K562 (cell line): ENCODE measurements around the gene MBOAT1. TPM values are rescaled to one million over a fixed set of nuclear protein-coding genes. Genes with fewer than 3 reads are reported as not detected.

Experiments used
- ATAC-seq: fragments of 200-7000 bp; cut with Tn5 transposase; 3 replicates; pipeline ENCODE4 v1.9.1; 2020; ENCODE audit warnings: moderate library complexity
- BruUV-seq: library from RNA; stranded (reverse); fragments of 400-500 nt; replicated peaks from 2 replicates; lab custom pipeline; 2021; lab: Mats Ljungman, UMichigan
- CTCF ChIA-PET: fragments of 300-600 bp; formaldehyde crosslinking; extraction: SDS; loops from one replicate; lab custom pipeline; 2021; ENCODE audit warnings: low intra/inter-chr PET ratio; lab: Yijun Ruan, JAX
- POLR2A ChIA-PET: fragments of 300-600, 350-650 bp; sonication (Branson Sonifier 250); formaldehyde crosslinking; extraction: SDS; loops from one replicate; lab custom pipeline; 2021; ENCODE audit warnings: antibody characterized with exemption, inconsistent platforms; lab: Yijun Ruan, JAX
- DNase-seq, 4 experiments: peaks; one replicate each; pipeline versions ENCODE4 v3.0.0 to v3.0.0-alpha.2; 2011 to 2018; ENCODE audit warnings: low spot score in 3 of 4, mixed read lengths in 3 of 4; ENCODE audit errors: extremely low read depth in 1 of 4
- FAIRE-seq: peaks from 2 replicates; lab custom pipeline; 2011; peaks lifted over from hg19 to GRCh38; lab: Jason Lieb, UNC
- H2AFZ ChIP-seq: 2 replicates; pipeline ENCODE4 v1.6.0; 2011; ENCODE audit warnings: low read depth, low read length, control low read depth, inconsistent platforms
- H3K27ac ChIP-seq: fragments of 200-600 bp; 3 replicates; pipeline ENCODE4 v1.8.0; 2011; ENCODE audit warnings: low read depth, mild to moderate bottlenecking, control low read depth, inconsistent platforms, low read length, moderate library complexity, mixed read lengths; ENCODE audit errors: extremely low read depth
- H3K27me3 ChIP-seq, 2 experiments: fragments of 300-600 bp in 1 of 2; 2 replicates in 1 of 2; 3 replicates in 1 of 2; pipeline versions ENCODE4 v1.6.0 to v1.8.0; 2011; ENCODE audit warnings: inconsistent platforms in 2 of 2, low read length in 2 of 2, mild to moderate bottlenecking in 1 of 2, mixed read lengths in 1 of 2, moderate library complexity in 1 of 2; ENCODE audit not compliant: control insufficient read depth in 2 of 2, insufficient read depth in 2 of 2
- H3K36me3 ChIP-seq: fragments of 300-600 bp; 3 replicates; pipeline ENCODE4 v1.8.0; 2011; ENCODE audit warnings: mild to moderate bottlenecking, low read length, inconsistent platforms; ENCODE audit not compliant: control insufficient read depth, insufficient read depth
- H3K4me1 ChIP-seq, 2 experiments: fragments of 200-600 bp in 1 of 2; replicated peaks in 1 of 2; 2 replicates in 1 of 2; 3 replicates in 1 of 2; pipeline versions ENCODE4 v1.5.1 to v1.8.0; 2011; ENCODE audit warnings: inconsistent platforms in 2 of 2, low read length in 2 of 2, mild to moderate bottlenecking in 1 of 2, mixed read lengths in 1 of 2, moderate library complexity in 1 of 2; ENCODE audit not compliant: control insufficient read depth in 2 of 2, insufficient read depth in 2 of 2
- H3K4me2 ChIP-seq: 2 replicates; pipeline ENCODE4 v1.6.1; 2011; ENCODE audit warnings: low read length, control low read depth, inconsistent platforms, mixed read lengths; ENCODE audit not compliant: insufficient read depth
- H3K4me3 ChIP-seq: fragments of 200-600 bp; sonication (generic), shearing (Covaris generic); 2 replicates; pipeline ENCODE4 v1.5.1; 2016; ENCODE audit warnings: control low read depth, inconsistent platforms
- H3K79me2 ChIP-seq: fragments of 200-600 bp; 3 replicates; pipeline ENCODE4 v1.8.0; 2011; ENCODE audit warnings: low read length, inconsistent platforms; ENCODE audit not compliant: control insufficient read depth, insufficient read depth
- H3K9ac ChIP-seq, 2 experiments: 2 replicates each; pipeline versions ENCODE4 v1.6.0 to v1.6.1; 2011; ENCODE audit warnings: low read depth in 2 of 2, low read length in 2 of 2, control low read depth in 1 of 2, inconsistent platforms in 1 of 2, mild to moderate bottlenecking in 1 of 2, mixed read lengths in 1 of 2; ENCODE audit not compliant: insufficient read depth in 1 of 2
- H3K9me1 ChIP-seq: one replicate; pipeline ENCODE4 v1.6.0; 2011; ENCODE audit warnings: inconsistent platforms, mild to moderate bottlenecking, low read length, moderate library complexity; ENCODE audit not compliant: control insufficient read depth, insufficient read depth
- H3K9me3 ChIP-seq: replicated peaks from 2 replicates; pipeline ENCODE4 v1.5.1; 2011; ENCODE audit warnings: low read depth, low read length, inconsistent platforms; ENCODE audit not compliant: control insufficient read depth, insufficient read depth
- H4K20me1 ChIP-seq: replicated peaks from 2 replicates; pipeline ENCODE4 v1.6.1; 2011; ENCODE audit warnings: low read length, inconsistent platforms, mixed read lengths; ENCODE audit not compliant: control insufficient read depth, insufficient read depth
- CEBPG ChIP-seq, 3 experiments: fragments of 200-800 bp in 1 of 3; sonication (Bioruptor generic) in 1 of 3; sonication (generic) in 1 of 3; formaldehyde crosslinking in 1 of 3; IDR thresholded peaks in 2 of 3; conservative IDR thresholded peaks in 1 of 3; 2 replicates each; pipeline versions ENCODE4 v1.6.1 to v1.8.0; 2016 to 2022; ENCODE audit warnings: missing compliant biosample characterization in 2 of 3, missing genetic modification characterization in 2 of 3, mild to moderate bottlenecking in 1 of 3, missing genetic modification reagents in 1 of 3
- CEBPZ ChIP-seq: fragments of 150-350 bp; IDR thresholded peaks from 2 replicates; pipeline ENCODE4 v1.6.1; 2014; ENCODE audit warnings: low read depth, mild to moderate bottlenecking, low read length, borderline replicate concordance
- EHMT2 ChIP-seq: fragments of 450-650 bp; IDR thresholded peaks from 2 replicates; pipeline ENCODE4 v1.6.1; 2018; ENCODE audit warnings: antibody characterized with exemption
- RFX5 ChIP-seq: IDR thresholded peaks from 2 replicates; pipeline ENCODE4 v1.6.1; 2011; ENCODE audit warnings: low read depth, mild to moderate bottlenecking, improper control_type of control experiment, low read length
- SIN3B ChIP-seq: fragments of 450-650 bp; IDR thresholded peaks from 2 replicates; pipeline ENCODE4 v1.6.1; 2017; ENCODE audit warnings: low read depth, mild to moderate bottlenecking, moderate library complexity
- SMARCA5 ChIP-seq: fragments of 450-650 bp; IDR thresholded peaks from 2 replicates; pipeline ENCODE4 v1.6.1; 2016
- XRCC3 ChIP-seq: fragments of 450-650 bp; IDR thresholded peaks from 2 replicates; pipeline ENCODE4 v1.6.1; 2017; ENCODE audit warnings: mild to moderate bottlenecking, moderate library complexity
- ZFP1 ChIP-seq: fragments of 450-650 bp; formaldehyde crosslinking; IDR thresholded peaks from 2 replicates; pipeline ENCODE4 v1.4.0; 2020; ENCODE audit warnings: mild to moderate bottlenecking, mixed read lengths
- WGBS: fragments of 100-300 bp; shearing (Covaris generic); methylation state at CpG from one replicate; pipeline ENCODE4 v1.1.6; 2016; ENCODE audit warnings: low coverage, mixed read lengths; ENCODE audit not compliant: insufficient coverage; ENCODE audit errors: missing lambda C conversion rate; 5-methylcytosine and 5-hydroxymethylcytosine counted together
- in situ Hi-C: fragments of 300-500 bp; cut with MboI; formaldehyde crosslinking; loops from 4 replicates; pipeline ENCODE4 v1.15.0; 2018; ENCODE audit warnings: inconsistent platforms, mixed read lengths
- intact Hi-C: fragments of 100-400 bp; cut with micrococcal nuclease; formaldehyde crosslinking; loops from 2 replicates; pipeline ENCODE4 v1.14.2; 2022
- polyA plus RNA-seq, 8 experiments: library from polyadenylated mRNA; depleted of rRNA in 4 of 8; stranded (reverse) in 5 of 8; unstranded in 3 of 8; fragments of >200 nt; fragmentation: Nextera tagmentation in 2 of 8; fragmentation: Illumina TruSeq in 1 of 8; extraction: Ambion mirVana in 2 of 8; extraction: Trizol in 1 of 8; gene quantifications; 2 replicates each; pipeline versions ENCODE4 v1.2.1 to v1.2.3, GENCODE V29; 2011 to 2014; ENCODE audit warnings: inconsistent platforms in 1 of 8, missing spikeins in 1 of 8
- total RNA-seq, 7 experiments: library from RNA; depleted of rRNA in 6 of 7; stranded (reverse); fragments of >200 nt in 6 of 7; fragmentation: Illumina TruSeq in 2 of 7; extraction: Trizol in 2 of 7; gene quantifications; 2 replicates each; pipeline versions ENCODE4 v1.2.1 to v1.2.3, GENCODE V29; 2011 to 2021; ENCODE audit warnings: low replicate concordance in 1 of 7
- TF ChIP-seq, protein P1 (sequence below): fragments of 450-650 bp; conservative IDR thresholded peaks from 2 replicates; pipeline ENCODE4 v1.6.1; 2016; ENCODE audit warnings: missing genetic modification characterization, low read depth, mild to moderate bottlenecking, missing compliant biosample characterization, moderate library complexity

Gene MBOAT1
- total and polyA plus RNA-seq, 9 of the 15 experiments (the other 6 are each of a cell fraction or from before 2014, with no cell fraction given) = 0.13 to 16.5 (median 10.3) TPM

GRCh38 chr6:20146291-20146690, 66.0 kb downstream of the MBOAT1 start:
- H3K9ac ChIP-seq = no peak overlapping the region
- no peak for ATAC-seq
- TF ChIP-seq CEBPG (CRISPR knock-in tag; IDR thresholded peaks at IDR 0.05) (no peak), CEBPG (tag; conservative IDR thresholded peaks at IDR 0.05 in 1 of 2, IDR thresholded peaks at IDR 0.05 in 1 of 2) (no peak), EHMT2 (no peak), CEBPZ (no peak), XRCC3 (no peak), SIN3B (no peak), ZFP1 (no peak), SMARCA5 (no peak), RFX5 (no peak)
- TF ChIP-seq, protein P1, sequence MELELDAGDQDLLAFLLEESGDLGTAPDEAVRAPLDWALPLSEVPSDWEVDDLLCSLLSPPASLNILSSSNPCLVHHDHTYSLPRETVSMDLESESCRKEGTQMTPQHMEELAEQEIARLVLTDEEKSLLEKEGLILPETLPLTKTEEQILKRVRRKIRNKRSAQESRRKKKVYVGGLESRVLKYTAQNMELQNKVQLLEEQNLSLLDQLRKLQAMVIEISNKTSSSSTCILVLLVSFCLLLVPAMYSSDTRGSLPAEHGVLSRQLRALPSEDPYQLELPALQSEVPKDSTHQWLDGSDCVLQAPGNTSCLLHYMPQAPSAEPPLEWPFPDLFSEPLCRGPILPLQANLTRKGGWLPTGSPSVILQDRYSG (tag) = no peak
- H2AFZ ChIP-seq = no peak overlapping the region
- WGBS = 39% methylated on average over 2 of the region's 2 CpGs
- POLR2A ChIA-PET = no interaction called here
- H3K9me1 ChIP-seq = no peaks in the 10 kb centered on the region
- H3K4me1 ChIP-seq = no peaks in the 10 kb centered on the region
- peaks cover 13% of the 10 kb centered on the region; the same call in 2 of the 3 replicates for H3K36me3 ChIP-seq
- BruUV-seq = no TSS peak
- H3K4me3 ChIP-seq = no peak overlapping the region
- intact Hi-C loops = no loop called here
- no peaks in the 10 kb centered on the region for H4K20me1 ChIP-seq
- no peaks in the 10 kb centered on the region for H3K9me3 ChIP-seq
- CTCF ChIA-PET = no interaction called here
- no peak overlapping the region for H3K27ac ChIP-seq
- no peaks in the 10 kb centered on the region for H3K27me3 ChIP-seq
- in situ Hi-C loops = no loop called here
- H3K79me2 ChIP-seq = no peaks in the 10 kb centered on the region
- no peak for FAIRE-seq
- H3K4me2 ChIP-seq = no peak overlapping the region
- no peak for DNase-seq
